A549 treated with DMSO at 1 μM for 4 hours (cell line): Measurements from ENCODE around the gene BCL11A. TPM values are rescaled to one million over a fixed set of nuclear protein-coding genes. Genes with fewer than 3 reads are reported as not detected.

ENCODE experiments used
- total RNA-seq: library from RNA; stranded (reverse); fragments of 200-300 nt; extraction: Qiagen RNA extraction; gene quantifications from 5 replicates; pipeline ENCODE4 v1.2.3, GENCODE V29; 2022; ENCODE audit warnings: low read depth

Gene BCL11A
- total RNA-seq, result 0.03 to 0.14 TPM (median 0.04 TPM) in 4 of 5 replicates, not detected in the other

DNA sequence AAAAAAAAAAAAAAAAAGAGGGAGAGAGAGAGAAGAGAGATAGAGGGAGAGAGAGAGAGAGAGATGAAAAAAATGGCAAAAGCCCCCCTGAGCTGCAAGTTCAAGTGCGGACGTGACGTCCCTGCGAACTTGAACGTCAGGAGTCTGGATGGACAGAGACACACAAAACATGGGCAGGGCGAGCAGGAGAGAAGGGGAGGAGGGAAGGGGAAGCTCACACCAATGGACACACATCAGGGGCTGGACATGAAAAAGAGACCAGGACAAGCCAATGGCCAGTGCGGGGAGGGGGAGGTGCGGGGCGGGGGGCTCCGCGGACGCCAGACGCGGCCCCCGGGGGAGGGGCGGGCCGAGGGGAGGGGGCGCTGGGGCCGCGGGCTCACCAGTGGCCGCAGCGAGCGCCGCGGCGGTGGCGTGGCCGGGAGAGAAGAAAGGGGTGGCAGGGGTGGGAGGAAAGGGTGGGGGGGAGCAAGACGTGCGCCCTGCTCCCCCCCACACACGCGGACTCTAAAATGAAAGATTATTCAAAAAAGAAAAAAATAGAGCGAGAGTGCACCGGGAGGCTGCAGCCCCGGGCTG, at the start of gene BCL11A:
Gene BCL11A (minus strand): TSS at position 160 of the 579 bp plus-strand sequence. CDS start 384 bp downstream, outside the sequence.

Other genes starting within 250 kb of the BCL11A start
- gene PAPOLG, start 202.6 kb upstream of the BCL11A start, total RNA-seq, result 7.8 to 10.6 TPM (median 9.1 TPM) in 5 replicates